K562 (cell line): ENCODE measurements around the gene SLC9A3.

Experiments used
- FOXK2 ChIP-seq, 2 experiments: fragments of 450-650 bp; IDR thresholded peaks in 1 of 2; conservative IDR thresholded peaks in 1 of 2; 2 replicates each; pipeline ENCODE4 v1.6.1; 2016; ENCODE audit warnings: low read depth in 2 of 2, mild to moderate bottlenecking in 1 of 2
- SAP30 ChIP-seq: fragments of 200-600 bp; sonication (generic); IDR thresholded peaks from 2 replicates; pipeline ENCODE4 v1.6.1; 2012; ENCODE audit warnings: borderline replicate concordance, low read depth, mild to moderate bottlenecking, moderate library complexity, low read length, control low read depth, inconsistent platforms; ENCODE audit not compliant: insufficient read depth, poor library complexity, severe bottlenecking
- TF ChIP-seq, protein P1 (sequence below): fragments of 450-650 bp; IDR thresholded peaks from 2 replicates; pipeline ENCODE4 v1.6.1; 2017; ENCODE audit warnings: mild to moderate bottlenecking, moderate library complexity
- TF ChIP-seq, protein P2 (sequence below): sonication (generic); formaldehyde crosslinking; IDR thresholded peaks from 2 replicates; pipeline ENCODE4 v1.8.1; 2022; ENCODE audit warnings: missing genetic modification reagents

GRCh38 chr5:505951-506525 is 18.2 kb downstream of the SLC9A3 start:
- TF ChIP-seq FOXK2 (conservative IDR thresholded peaks at IDR 0.05 in 1 of 2, IDR thresholded peaks at IDR 0.05 in 1 of 2; ENCODE audit: low read depth in 2 of 2): no peak
- no peak for TF ChIP-seq SAP30
- TF ChIP-seq, protein P1, sequence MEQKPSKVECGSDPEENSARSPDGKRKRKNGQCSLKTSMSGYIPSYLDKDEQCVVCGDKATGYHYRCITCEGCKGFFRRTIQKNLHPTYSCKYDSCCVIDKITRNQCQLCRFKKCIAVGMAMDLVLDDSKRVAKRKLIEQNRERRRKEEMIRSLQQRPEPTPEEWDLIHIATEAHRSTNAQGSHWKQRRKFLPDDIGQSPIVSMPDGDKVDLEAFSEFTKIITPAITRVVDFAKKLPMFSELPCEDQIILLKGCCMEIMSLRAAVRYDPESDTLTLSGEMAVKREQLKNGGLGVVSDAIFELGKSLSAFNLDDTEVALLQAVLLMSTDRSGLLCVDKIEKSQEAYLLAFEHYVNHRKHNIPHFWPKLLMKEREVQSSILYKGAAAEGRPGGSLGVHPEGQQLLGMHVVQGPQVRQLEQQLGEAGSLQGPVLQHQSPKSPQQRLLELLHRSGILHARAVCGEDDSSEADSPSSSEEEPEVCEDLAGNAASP: no peak
- TF ChIP-seq, protein P2, sequence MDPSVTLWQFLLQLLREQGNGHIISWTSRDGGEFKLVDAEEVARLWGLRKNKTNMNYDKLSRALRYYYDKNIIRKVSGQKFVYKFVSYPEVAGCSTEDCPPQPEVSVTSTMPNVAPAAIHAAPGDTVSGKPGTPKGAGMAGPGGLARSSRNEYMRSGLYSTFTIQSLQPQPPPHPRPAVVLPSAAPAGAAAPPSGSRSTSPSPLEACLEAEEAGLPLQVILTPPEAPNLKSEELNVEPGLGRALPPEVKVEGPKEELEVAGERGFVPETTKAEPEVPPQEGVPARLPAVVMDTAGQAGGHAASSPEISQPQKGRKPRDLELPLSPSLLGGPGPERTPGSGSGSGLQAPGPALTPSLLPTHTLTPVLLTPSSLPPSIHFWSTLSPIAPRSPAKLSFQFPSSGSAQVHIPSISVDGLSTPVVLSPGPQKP (CRISPR knock-in tag): no peak
